ENCODE results near the gene FOSL2.
A peak's percentile ranks its signal among the peaks of the same experiment; 100 is the strongest.

The FOSL2 gene

DNA sequence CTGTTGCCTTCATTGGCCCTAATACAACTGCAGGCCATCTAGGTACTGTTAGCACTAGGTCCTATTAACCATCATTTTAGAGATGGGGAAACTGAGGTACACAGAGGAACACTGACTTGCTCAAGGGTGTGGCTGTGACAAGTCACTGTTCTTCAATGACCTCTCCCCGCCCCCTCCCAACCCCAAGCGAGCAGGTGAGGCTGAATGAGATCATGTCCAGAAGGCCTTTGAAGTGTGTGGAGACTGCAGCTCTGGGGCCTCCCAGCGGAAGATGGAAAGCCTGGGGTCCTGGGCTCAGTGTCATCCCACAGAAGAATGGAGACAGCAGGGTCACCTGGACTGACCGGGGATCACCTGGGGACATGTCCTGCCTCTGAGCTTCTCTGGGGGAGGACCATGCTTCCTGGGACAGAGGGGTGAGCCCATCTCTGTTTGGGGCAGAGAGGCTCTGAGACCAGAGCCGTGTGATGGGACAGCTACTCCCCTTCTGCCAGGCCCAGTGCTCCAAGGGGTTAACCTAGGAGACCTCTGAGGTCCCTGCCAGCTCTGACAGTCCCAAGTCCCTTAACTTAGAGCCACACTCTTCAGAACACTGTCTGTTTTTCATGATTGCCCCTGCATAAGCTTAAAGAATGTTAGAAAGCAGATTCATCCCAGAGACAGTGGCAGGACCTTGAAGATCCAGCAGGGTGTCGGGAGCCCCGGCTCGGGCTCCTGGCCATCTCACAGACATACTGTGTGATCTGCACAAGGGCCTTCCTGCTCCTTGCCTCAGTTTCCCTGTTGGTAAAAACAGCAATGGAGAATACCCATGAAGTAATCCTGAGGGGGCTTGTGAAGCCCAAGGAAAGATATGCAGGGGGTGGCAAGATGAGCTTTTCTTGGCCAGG lies 16.7 kb upstream of the FOSL2 start:
- no peak for DNase-seq

DNA sequence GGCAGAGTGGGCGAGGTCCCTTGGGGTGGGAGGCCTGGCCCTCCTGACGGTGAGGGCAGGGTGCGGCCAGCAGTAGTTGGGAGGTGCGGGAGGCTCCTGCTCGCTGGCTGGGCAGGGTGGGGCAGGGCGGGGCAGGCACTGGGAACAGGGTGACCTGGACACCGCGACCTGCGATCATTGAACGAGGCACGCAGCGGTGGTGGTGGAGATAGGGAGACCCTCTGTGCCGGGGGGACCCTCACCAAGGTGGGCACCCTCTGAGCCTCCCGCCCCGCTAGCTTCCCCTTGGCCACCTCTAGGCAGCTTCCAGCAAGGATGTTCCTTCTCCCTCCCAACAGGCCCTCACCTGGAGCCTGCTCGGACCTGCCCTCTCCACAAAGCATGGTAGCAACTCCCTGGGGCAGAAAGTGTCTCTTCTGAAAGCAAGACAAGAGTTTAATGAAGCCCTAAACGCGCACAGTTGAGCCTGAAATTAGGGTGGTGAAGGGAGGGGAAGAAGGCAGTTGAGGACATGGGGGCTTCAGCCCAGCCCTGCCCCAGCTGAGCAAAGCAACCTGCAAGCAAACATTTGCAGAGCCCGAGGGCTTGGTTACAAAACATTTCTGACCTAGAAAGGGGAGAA lies 15.4 kb upstream of the FOSL2 start:
- no peak for DNase-seq

- DNase-seq, result no peak
Observed at GRCh38 chr2:28377984-28378678, 14.5 kb upstream of the FOSL2 start.

DNA sequence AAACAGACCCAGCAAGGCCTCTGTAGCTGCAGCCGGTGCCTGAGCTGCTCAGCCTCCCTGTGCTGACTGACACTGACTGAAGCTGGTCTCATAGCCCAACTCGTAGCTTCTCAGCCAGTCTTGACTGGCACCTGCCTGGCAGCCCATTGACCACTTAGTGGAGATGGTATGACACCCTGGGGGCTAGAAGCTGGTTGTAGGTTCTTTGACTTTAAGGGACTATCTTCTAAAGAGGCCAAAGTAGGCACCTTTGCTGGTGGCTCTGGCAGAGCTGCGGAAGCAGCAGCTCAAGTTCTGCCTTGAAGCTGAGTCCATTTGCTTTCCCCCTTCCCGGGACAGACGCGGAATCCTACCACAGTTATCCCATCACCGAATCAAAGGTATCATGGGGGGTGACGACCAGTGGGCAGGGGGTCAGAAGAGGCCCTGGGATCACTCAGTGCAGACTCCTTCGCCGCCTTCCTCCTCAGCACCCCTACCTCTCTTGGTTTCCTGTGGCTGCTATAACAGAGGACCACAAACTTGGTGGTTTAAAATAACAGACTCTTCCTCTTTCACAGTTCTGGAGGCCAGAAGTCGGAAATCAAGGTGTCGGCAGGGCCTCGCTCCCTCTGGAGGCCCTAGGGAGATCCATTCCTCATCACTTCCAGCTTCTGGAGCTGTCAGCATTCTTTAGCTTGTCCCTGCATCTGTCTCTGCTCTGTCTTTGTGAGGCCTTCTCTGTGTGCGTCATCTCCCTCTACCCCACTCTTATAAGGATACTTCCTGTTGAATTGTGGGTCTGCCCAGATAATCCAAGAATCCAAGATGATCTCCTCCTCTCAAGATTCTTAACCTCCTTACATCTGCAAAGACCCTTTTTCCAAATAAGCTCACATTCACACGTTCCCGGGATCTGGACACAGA lies 13.7 kb upstream of the FOSL2 start:
- DNase-seq, result no peak

GRCh38 chr2:28380219-28380618 lies 12.4 kb upstream of the FOSL2 start:
- DNase-seq, result no peak

- no peak for DNase-seq
Observed at GRCh38 chr2:28381225-28382180, 11.2 kb upstream of the FOSL2 start.

GRCh38 chr2:28382755-28383154 lies 9.9 kb upstream of the FOSL2 start:
- no peak for DNase-seq

- no peak for DNase-seq
Observed at GRCh38 chr2:28387082-28387960, 5.3 kb upstream of the FOSL2 start.

- no peak for DNase-seq
Observed at GRCh38 chr2:28389399-28390240, 3.0 kb upstream of the FOSL2 start.

GRCh38 chr2:28390241-28390745 lies 2.4 kb upstream of the FOSL2 start:
- peak; percentile 81 to 85 for DNase-seq

DNA sequence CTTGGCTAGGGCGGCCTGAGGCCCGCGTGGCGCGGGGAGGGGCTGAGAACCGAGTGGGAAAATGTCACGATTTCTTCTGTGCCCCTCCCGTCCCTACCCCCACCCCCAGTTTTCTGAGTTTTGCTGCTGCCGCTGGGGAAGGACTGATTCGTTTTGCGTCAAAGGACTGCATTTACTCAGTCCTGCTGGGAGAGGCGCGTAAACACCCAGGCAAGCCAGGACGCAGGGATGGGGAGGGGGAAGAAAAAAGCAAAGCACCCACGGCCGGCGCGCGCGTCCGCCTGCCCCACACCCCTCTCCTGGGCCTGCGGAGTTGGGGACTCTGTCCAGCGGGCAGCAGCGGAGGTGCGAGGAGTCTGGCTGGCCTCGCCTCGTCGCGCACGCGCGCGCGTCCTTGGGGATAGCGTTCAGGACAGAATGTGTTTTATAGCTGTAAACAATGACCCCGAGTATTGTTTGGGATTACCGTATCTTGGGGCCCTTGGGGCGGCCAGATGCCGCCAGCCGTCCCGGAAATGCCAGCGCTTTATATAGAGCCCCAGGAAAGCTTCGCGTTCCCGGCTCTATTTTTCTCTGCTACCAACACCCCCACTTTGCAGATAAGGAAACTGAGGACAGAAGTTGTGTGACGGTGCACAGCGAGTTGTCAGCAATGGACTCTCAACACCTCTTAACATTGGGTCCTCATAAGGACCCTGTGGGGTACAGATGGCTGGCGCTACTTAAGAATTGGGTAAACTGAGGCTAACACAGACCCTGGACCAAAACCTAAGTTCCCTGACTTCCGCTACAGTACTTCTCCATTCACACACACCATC lies 1.7 kb upstream of the FOSL2 start:
- DNase-seq, result no peak

GRCh38 chr2:28391564-28392296 lies 928 bp upstream of the FOSL2 start:
- DNase-seq, result peak; percentile 77 to 81

DNA sequence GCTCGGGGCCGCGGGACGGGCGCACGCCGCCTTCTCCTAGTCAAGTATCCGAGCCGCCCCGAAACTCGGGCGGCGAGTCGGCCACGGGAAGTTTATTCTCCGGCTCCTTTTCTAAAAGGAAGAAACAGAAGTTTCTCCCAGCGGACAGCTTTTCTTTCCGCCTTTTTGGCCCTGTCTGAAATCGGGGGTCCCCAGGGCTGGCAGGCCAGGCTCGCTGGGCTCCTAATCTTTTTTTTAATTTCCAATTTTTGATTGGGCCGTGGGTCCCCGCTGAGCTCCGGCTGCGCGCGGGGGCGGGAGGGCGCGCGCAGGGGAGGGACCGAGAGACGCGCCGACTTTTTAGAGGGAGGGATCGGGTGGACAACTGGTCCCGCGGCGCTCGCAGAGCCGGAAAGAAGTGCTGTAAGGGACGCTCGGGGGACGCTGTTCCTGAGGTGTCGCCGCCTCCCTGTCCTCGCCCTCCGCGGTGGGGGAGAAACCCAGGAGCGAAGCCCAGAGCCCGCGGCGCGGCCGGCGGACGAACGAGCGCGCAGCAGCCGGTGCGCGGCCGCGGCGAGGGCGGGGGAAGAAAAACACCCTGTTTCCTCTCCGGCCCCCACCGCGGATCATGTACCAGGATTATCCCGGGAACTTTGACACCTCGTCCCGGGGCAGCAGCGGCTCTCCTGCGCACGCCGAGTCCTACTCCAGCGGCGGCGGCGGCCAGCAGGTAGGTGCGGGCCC lies 617 bp downstream of the FOSL2 start:
- DNase-seq, result peak; percentile 52 to 58

- DNase-seq, result peak in 1 of 2 donors; percentile 47
Observed at GRCh38 chr2:28394331-28394877, 1.7 kb downstream of the FOSL2 start.

DNA sequence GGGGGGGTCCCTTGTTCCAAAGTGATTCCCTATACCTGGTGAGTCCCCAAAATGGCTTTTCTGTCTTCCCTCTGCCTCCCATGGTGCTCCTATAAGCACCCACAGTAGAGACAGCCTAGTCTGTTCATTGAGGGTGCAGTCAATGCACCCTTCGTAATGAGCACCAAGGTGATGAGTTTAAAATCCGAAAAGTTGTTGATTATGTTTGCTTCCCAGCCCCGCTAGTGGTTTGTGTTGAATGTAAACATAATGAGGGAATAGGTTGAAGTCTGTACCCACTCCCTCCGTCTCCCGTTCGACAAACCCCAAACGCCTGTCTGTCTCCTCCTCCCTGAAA lies 2.3 kb downstream of the FOSL2 start:
- DNase-seq, result no peak

DNA sequence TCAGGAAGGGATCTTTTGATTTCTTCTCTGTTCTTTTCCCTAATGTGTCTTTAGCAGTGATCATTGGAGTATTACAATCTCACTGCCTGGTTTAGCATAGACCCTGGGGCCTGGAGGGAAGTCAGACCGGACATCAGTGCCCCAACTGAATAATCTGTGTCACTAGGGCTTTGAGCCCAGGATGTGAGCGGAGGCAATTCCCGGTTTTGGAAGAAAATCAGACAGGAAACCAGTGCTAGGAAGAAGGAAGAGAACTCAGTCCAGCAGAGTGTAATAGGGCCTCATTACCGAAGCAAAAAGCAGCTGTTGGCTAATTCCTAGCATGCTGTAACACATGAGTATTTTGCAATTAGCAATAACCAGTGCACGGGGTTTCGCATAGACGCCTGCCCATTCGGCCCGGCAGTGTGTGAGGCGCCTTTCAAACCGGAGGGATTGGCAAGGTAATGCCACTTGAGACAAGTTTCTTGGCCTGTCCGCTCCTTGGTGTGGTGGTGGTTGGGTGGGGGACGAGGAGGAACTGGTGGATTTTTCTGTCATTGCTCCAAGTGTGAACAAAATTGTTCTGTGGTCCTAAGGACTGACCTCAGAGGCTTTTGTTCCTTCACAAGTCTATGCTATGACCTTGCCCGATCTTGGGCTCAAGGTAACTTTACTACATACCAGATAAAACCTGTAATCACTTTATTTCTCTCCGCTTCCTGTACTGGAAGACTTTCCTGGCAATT lies 2.8 kb downstream of the FOSL2 start:
- peak in 1 of 2 donors; percentile 49 for DNase-seq
